IPS-NIHi7 (cell line): ENCODE data around the gene KIF15.
"Not testable (repeated sequence)": the region's sequence is repeated elsewhere in the genome, so short reads cannot be mapped to it uniquely, and the experiment has no call there.

Source experiments
- DNase-seq: peaks from one replicate; pipeline ENCODE4 v3.0.0; 2012; ENCODE audit warnings: mixed read lengths; ENCODE audit errors: extremely low spot score

KIF15 gene

GRCh38 chr3:44761424-44762169 is at the start of gene KIF15, which contains the start of gene KIAA1143:
TSS of gene KIF15 (plus strand) at chr3:44761794. CDS start at chr3:44761866, 72 bp downstream.
TSS of gene KIAA1143 (minus strand) at chr3:44761619. CDS start at chr3:44761602, 17 bp downstream.
- peak; percentile 96 for DNase-seq

GRCh38 chr3:44712455-44713075 is 49.0 kb upstream of the KIF15 start, which contains the start of gene ZNF502:
TSS of gene ZNF502 (plus strand) at chr3:44712660. CDS start at chr3:44720262, 7,602 bp downstream.
- DNase-seq = peak; percentile 88

- DNase-seq = no peak
These were observed 40.1 kb upstream of the KIF15 start for GRCh38 chr3:44721231-44722102.

GRCh38 chr3:44722103-44722401 is 39.5 kb upstream of the KIF15 start:
- DNase-seq = no peak

GRCh38 chr3:44729384-44729910 is 32.1 kb upstream of the KIF15 start, which contains the start of gene ZNF501:
TSS of gene ZNF501 (plus strand) at chr3:44729635. CDS start at chr3:44734422, 4,787 bp downstream.
- peak; percentile 96 for DNase-seq

- DNase-seq = no peak
These were observed 26.9 kb upstream of the KIF15 start for GRCh38 chr3:44734646-44735168.

- peak; percentile 18 for DNase-seq
These were observed 532 bp upstream of the KIF15 start for GRCh38 chr3:44761101-44761423.

GRCh38 chr3:44762170-44762677 is 630 bp downstream of the KIF15 start:
- no peak for DNase-seq

GRCh38 chr3:44762690-44763089 is 1.1 kb downstream of the KIF15 start:
- no peak for DNase-seq

- no peak for DNase-seq
These were observed 2.7 kb downstream of the KIF15 start for GRCh38 chr3:44764248-44764647.

- DNase-seq = no peak
These were observed 10.0 kb downstream of the KIF15 start for GRCh38 chr3:44771424-44772098.

- DNase-seq = no peak
These were observed 10.5 kb downstream of the KIF15 start for GRCh38 chr3:44772099-44772442.

GRCh38 chr3:44782891-44783290 is 21.3 kb downstream of the KIF15 start:
- DNase-seq = no peak

- DNase-seq = peak; percentile 24
These were observed 33.6 kb downstream of the KIF15 start for GRCh38 chr3:44795197-44795596.

GRCh38 chr3:44802011-44802410 is 40.4 kb downstream of the KIF15 start:
- DNase-seq = no peak

GRCh38 chr3:44803298-44803697 is 41.7 kb downstream of the KIF15 start:
- no peak for DNase-seq

GRCh38 chr3:44805960-44806359 is 44.4 kb downstream of the KIF15 start:
- peak; percentile 23 for DNase-seq

- DNase-seq = no peak
These were observed 53.2 kb downstream of the KIF15 start for GRCh38 chr3:44814751-44815150.

GRCh38 chr3:44816334-44816733 is 54.7 kb downstream of the KIF15 start:
- DNase-seq = not testable (repeated sequence)

GRCh38 chr3:44821206-44821605 is 59.6 kb downstream of the KIF15 start:
- DNase-seq = not testable (repeated sequence)

- no peak for DNase-seq
These were observed 63.8 kb downstream of the KIF15 start for GRCh38 chr3:44825264-44825925.
